GM19238 (cell line): ENCODE measurements around the gene SPAG7.
"Not testable (repeated sequence)": the region's sequence is repeated elsewhere in the genome, so short reads cannot be mapped to it uniquely, and the experiment has no call there.

Source experiments
- DNase-seq: peaks from one replicate; pipeline ENCODE4 v3.0.0; 2011; ENCODE audit warnings: low spot score; ENCODE audit not compliant: insufficient read length

The SPAG7 gene

GRCh38 chr17:4938069-4938491 lies 29.5 kb downstream of the SPAG7 start:
- no peak for DNase-seq

GRCh38 chr17:4937553-4937952 lies 30.1 kb downstream of the SPAG7 start:
- DNase-seq, result no peak

GRCh38 chr17:4936436-4936835 lies 31.2 kb downstream of the SPAG7 start:
- no peak for DNase-seq

DNA sequence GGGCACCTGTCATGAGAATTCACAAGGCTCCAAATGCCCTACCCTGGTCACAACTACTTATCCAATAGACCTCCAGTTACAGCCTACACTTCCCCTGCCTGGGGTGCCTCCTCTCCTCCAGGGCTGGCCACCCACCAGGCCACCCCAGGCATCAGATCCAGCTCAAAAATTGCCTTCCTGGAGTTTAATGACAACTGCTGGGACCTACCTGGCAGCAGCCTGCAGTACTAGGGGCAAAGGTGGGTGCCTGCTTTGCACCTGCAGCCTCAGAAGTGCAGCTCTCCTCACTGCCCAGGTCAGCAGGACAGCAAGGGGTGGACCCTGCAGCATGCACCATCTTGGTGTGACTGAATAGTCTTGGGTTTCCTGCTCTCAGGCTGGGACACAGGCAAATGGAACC lies 32.0 kb downstream of the SPAG7 start:
- no peak for DNase-seq

GRCh38 chr17:4934173-4934979 lies 33.2 kb downstream of the SPAG7 start:
- DNase-seq, result peak; percentile 42

DNA sequence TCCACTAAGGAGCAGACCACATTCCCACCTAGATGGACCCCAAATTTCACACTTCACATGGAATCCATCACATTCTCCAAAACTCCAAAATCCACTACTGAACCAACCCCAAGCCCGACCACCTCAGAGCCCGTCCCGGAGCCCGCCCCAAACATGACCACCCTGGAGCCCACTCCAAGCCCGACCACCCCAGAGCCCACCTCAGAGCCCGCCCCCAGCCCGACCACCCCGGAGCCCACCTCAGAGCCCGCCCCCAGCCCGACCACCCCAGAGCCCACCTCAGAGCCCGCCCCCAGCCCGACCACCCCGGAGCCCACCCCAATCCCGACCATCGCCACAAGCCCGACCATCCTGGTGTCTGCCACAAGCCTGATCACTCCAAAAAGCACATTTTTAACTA lies 34.0 kb downstream of the SPAG7 start:
- no peak for DNase-seq

DNA sequence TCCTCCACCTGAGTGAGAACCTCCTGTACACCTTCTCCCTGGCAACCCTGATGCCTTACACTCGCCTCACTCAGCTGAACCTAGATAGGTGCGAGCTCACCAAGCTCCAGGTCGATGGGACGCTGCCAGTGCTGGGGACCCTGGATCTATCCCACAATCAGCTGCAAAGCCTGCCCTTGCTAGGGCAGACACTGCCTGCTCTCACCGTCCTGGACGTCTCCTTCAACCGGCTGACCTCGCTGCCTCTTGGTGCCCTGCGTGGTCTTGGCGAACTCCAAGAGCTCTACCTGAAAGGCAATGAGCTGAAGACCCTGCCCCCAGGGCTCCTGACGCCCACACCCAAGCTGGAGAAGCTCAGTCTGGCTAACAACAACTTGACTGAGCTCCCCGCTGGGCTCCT lies 34.9 kb downstream of the SPAG7 start:
- DNase-seq, result no peak

DNA sequence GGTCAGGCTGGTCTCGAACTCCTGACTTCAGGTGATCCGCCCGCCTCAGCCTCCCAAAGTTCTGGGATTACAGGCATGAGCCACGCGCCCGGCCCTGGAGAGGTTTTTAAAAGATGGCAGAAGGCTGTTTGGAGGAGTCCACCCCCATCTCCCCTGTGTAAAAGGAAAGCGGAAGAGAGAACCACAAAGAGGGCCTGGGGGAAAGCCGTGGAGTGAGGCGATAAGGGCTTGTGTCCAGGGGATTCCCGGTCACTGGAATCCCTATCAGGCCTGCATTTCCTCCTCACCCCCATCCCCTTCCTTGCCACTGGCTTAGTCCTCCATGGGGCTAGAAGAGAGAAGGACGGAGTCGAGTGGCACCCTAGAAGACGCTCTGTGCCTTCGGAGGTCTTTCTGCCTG lies 35.7 kb downstream of the SPAG7 start, which contains the start of gene GP1BA:
GP1BA (plus strand) TSS at position 315 of the 400 bp plus-strand sequence. CDS start 328 bp downstream, outside the sequence.
- DNase-seq, result peak; percentile 28

- no peak for DNase-seq
Observed at GRCh38 chr17:4928881-4929280, 38.7 kb downstream of the SPAG7 start.

GRCh38 chr17:4926577-4927335 lies 40.9 kb downstream of the SPAG7 start:
- not testable (repeated sequence) for DNase-seq

GRCh38 chr17:4921320-4921719 lies 46.3 kb downstream of the SPAG7 start:
- DNase-seq, result no peak

DNA sequence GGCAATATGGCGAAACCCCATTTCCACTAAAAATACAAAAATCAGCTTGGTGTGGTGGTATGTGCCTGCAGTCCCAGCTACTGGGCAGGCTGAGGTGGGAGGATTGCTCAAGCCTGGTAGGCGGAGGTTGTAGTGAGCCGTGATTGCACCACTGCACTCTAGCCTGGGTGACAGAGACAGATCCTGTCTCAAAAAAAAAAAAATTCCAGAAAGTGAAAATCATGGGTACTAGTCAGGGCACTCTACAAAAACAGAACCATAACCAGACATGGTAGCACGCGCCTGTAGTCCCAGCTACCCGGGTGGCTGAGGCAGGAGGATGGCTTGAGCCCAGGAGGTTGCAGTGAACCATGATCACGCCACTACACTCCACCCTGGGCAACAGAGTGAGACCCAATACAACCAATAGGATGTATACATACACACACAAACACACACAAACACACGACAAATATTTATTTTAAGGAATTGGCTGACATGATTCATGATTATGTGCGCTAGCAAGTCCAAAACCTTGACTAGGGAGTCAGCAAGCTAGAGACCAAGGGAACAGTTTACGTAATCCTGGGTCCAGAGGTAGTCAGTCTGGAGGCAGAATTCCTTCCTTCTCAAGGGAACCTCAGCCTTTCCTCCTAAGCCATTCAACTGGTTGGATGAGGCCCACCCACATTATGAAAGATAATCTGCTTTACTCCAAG lies 47.1 kb downstream of the SPAG7 start:
- DNase-seq, result no peak

GRCh38 chr17:4919511-4920047 lies 48.0 kb downstream of the SPAG7 start:
- no peak for DNase-seq

DNA sequence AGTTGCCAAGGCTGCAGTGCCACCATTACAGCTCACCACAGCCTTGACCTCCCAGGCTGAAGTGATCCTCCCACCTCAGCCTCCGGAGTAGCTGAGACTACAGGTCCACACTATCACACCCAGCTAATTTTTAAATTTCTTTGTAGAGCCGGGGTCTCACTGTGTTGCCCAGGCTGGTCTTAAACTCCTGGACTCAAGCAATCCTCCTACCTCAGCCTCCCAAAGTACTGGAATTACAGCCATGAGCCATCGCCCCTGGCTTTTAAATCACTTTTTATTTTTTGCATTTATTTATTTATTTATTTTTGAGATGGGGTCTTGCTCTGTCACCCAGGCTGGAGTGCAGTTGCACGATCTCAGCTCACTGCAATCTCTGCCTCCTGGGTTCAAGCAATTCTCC lies 53.1 kb downstream of the SPAG7 start:
- DNase-seq, result not testable (repeated sequence)

DNA sequence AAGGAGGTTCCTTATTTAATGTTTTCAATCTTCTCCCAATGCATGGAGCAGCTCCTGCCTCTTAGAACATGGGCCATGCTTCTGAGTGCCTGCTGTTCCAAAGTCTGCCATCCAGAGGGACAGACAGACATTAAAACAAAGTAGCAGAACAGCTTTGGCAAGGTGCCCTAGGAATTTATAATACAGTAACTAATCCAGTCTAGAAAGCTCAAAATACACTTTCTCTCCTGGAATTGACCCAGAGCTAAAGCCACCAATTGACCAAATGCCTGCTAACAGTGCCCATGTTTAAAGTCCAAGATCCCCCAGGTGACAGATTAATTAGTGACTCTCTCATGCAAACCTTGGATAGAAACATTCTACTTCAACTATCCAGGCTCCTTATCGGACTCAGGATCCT lies 53.6 kb downstream of the SPAG7 start:
- no peak for DNase-seq
